ENCODE measurements around the gene SMARCD3. TPM values are rescaled to one million over a fixed set of nuclear protein-coding genes. Genes with fewer than 3 reads are reported as not detected.

SMARCD3 gene
- total and polyA plus RNA-seq, 2 donors from 2014 or later, result 46.4 to 52.5 TPM

DNA sequence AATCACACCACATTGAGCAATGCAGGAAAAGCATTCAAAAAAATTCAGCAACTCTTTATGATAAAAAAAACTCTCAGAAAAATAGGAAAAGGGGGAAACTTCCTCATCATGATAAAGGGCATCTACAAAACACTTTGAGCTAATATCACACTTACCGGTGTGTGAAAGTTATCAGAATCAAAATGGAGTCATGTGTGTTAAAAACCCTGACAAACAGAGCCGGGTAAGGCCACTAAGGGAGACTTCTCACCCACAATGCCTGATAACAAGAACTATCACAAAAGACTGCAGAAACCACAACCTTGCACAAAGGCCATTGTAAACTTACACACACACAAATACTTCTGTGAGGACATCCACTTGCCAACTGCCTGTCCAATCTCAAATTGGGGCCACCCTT lies 34.8 kb upstream of the SMARCD3 start:
- H3K4me3 ChIP-seq (ENCODE audit: low read length in 3 of 3), result no peak overlapping the region
- FAIRE-seq, result no peak
- H3K36me3 ChIP-seq (ENCODE audit: control insufficient read depth in 2 of 3, insufficient read depth in 3 of 3, low read length in 3 of 3), result no peaks in the 10 kb centered on the region
- no peak overlapping the region for H3K27ac ChIP-seq (ENCODE audit: low read depth in 2 of 2, low read length in 2 of 2)
- TF ChIP-seq, protein P1, sequence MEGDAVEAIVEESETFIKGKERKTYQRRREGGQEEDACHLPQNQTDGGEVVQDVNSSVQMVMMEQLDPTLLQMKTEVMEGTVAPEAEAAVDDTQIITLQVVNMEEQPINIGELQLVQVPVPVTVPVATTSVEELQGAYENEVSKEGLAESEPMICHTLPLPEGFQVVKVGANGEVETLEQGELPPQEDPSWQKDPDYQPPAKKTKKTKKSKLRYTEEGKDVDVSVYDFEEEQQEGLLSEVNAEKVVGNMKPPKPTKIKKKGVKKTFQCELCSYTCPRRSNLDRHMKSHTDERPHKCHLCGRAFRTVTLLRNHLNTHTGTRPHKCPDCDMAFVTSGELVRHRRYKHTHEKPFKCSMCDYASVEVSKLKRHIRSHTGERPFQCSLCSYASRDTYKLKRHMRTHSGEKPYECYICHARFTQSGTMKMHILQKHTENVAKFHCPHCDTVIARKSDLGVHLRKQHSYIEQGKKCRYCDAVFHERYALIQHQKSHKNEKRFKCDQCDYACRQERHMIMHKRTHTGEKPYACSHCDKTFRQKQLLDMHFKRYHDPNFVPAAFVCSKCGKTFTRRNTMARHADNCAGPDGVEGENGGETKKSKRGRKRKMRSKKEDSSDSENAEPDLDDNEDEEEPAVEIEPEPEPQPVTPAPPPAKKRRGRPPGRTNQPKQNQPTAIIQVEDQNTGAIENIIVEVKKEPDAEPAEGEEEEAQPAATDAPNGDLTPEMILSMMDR (IDR thresholded peaks at IDR 0.05; ENCODE audit: borderline replicate concordance, extremely low read depth, insufficient read depth), result no peak
- H3K9me3 ChIP-seq (ENCODE audit: control insufficient read depth in 2 of 3, insufficient read depth in 1 of 3, low read length in 3 of 3), result no peaks in the 10 kb centered on the region
- H3K4me1 ChIP-seq (ENCODE audit: control insufficient read depth in 2 of 3, insufficient read depth in 2 of 3, low read depth in 1 of 3, low read length in 3 of 3), result no peaks in the 10 kb centered on the region
- no peaks in the 10 kb centered on the region for H3K27me3 ChIP-seq (ENCODE audit: control insufficient read depth, insufficient read depth, low read length)
- DNase-seq, result no peak
- no peak overlapping the region for H3K9ac ChIP-seq (ENCODE audit: low read length in 3 of 3)
- intact Hi-C loops (cut with DNase I), result no loop called here

DNA sequence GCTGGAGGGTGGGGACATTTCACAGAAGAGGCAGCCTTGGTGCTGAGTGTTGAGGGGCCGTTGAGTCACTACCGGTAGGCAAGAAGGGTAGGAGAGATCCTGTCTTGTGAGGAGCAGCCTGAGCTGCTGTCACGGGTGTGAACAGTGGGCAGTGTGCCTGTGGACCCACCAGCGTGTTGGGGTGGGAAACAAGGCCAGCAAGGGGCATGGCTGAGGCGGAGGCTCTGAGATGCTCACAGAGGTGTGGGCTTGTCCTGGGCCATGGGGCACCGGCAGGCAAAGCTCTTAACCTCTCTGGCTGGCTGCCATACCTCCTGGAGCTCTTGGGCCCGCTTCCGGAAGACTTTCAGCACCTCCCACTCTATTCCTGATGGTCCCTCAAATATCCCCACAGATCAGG lies 33.6 kb upstream of the SMARCD3 start:
- DNase-seq (no peak), FAIRE-seq (no peak)
- Histone ChIP-seq H3K9me3 (ENCODE audit: control insufficient read depth in 2 of 3, insufficient read depth in 1 of 3, low read length in 3 of 3) (no peaks in the 10 kb centered on the region), H3K9ac (ENCODE audit: low read length in 3 of 3) (no peak overlapping the region), H3K4me1 (ENCODE audit: control insufficient read depth in 2 of 3, insufficient read depth in 2 of 3, low read depth in 1 of 3, low read length in 3 of 3) (peaks cover 0 to 3% (median 0%) of the 10 kb centered on the region in 3 donors), H3K36me3 (ENCODE audit: control insufficient read depth in 2 of 3, insufficient read depth in 3 of 3, low read length in 3 of 3) (no peaks in the 10 kb centered on the region), H3K27me3 (ENCODE audit: control insufficient read depth, insufficient read depth, low read length) (no peaks in the 10 kb centered on the region), H3K27ac (ENCODE audit: low read depth in 2 of 2, low read length in 2 of 2) (no peak overlapping the region), H3K4me3 (ENCODE audit: low read length in 3 of 3) (no peak overlapping the region)
- intact Hi-C loops (cut with DNase I), result no loop called here
- TF ChIP-seq, protein P1 (IDR thresholded peaks at IDR 0.05; ENCODE audit: borderline replicate concordance, extremely low read depth, insufficient read depth), result no peak

DNA sequence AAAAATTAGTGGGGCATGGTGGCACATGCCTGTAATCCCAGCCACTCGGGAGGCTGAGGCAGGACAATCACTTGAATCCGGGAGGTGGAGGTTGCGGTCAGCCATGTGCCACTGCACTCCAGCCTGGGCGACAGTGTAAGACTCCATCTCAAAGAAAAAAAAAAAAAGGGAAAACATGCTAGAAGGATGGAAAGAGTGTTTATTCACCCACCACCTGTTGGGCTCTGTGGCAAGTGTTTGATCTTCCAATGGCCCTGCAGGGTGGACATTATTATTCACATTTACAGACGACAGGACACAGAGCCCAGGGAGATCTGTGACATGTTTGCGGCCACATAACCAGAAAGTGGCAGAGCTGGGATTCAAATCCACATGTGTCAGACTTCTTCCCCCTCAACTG lies 33.2 kb upstream of the SMARCD3 start:
- H3K4me1 ChIP-seq (ENCODE audit: control insufficient read depth in 2 of 3, insufficient read depth in 2 of 3, low read depth in 1 of 3, low read length in 3 of 3), result peaks cover 0 to 4% (median 0%) of the 10 kb centered on the region in 3 donors
- no peak for FAIRE-seq
- H3K27me3 ChIP-seq (ENCODE audit: control insufficient read depth, insufficient read depth, low read length), result no peaks in the 10 kb centered on the region
- H3K9ac ChIP-seq (ENCODE audit: low read length in 3 of 3), result no peak overlapping the region
- no peak overlapping the region for H3K27ac ChIP-seq (ENCODE audit: low read depth in 2 of 2, low read length in 2 of 2)
- no peak overlapping the region for H3K4me3 ChIP-seq (ENCODE audit: low read length in 3 of 3)
- intact Hi-C loops (cut with DNase I), result no loop called here
- H3K9me3 ChIP-seq (ENCODE audit: control insufficient read depth in 2 of 3, insufficient read depth in 1 of 3, low read length in 3 of 3), result no peaks in the 10 kb centered on the region
- no peaks in the 10 kb centered on the region for H3K36me3 ChIP-seq (ENCODE audit: control insufficient read depth in 2 of 3, insufficient read depth in 3 of 3, low read length in 3 of 3)
- no peak for DNase-seq
- TF ChIP-seq, protein P1 (IDR thresholded peaks at IDR 0.05; ENCODE audit: borderline replicate concordance, extremely low read depth, insufficient read depth), result no peak

DNA sequence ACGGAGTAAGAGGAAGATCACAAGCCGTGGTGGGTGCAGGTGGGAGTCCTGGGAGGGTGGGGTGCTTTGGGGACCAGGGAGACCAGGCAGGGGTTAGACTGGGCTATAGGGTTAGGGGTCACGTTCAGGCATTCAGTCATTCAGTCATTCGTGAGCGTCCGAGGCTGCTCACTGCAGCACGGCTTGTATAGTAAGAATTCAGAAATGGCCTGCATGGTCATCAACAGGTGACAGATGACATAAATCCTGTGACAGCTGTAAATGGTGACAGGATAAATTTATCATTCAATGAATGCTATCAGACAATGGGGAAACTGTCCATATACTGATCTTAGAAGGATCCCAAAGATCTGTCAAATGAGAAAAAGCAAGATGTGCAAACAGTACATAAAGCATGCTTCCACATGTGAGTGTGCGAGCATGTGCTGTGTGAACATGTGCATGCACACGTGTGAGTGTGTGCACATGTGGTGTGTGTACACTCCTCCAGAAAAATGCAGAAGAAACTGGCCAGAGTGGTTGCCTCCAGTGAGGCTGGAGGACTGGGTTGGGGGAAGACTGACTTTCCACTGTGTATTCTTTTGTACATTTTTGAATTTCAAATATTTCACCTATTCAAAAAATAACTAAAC lies 32.0 kb upstream of the SMARCD3 start:
- no peak for FAIRE-seq
- Histone ChIP-seq H3K27me3 (ENCODE audit: control insufficient read depth, insufficient read depth, low read length) (no peaks in the 10 kb centered on the region), H3K27ac (ENCODE audit: low read depth in 2 of 2, low read length in 2 of 2) (no peak overlapping the region), H3K9ac (ENCODE audit: low read length in 3 of 3) (no peak overlapping the region), H3K36me3 (ENCODE audit: control insufficient read depth in 2 of 3, insufficient read depth in 3 of 3, low read length in 3 of 3) (no peaks in the 10 kb centered on the region), H3K4me1 (ENCODE audit: control insufficient read depth in 2 of 3, insufficient read depth in 2 of 3, low read depth in 1 of 3, low read length in 3 of 3) (peaks cover 0 to 7% (median 0%) of the 10 kb centered on the region in 3 donors), H3K9me3 (ENCODE audit: control insufficient read depth in 2 of 3, insufficient read depth in 1 of 3, low read length in 3 of 3) (no peaks in the 10 kb centered on the region), H3K4me3 (ENCODE audit: low read length in 3 of 3) (no peak overlapping the region)
- TF ChIP-seq, protein P1 (IDR thresholded peaks at IDR 0.05; ENCODE audit: borderline replicate concordance, extremely low read depth, insufficient read depth), result no peak
- intact Hi-C loops (cut with DNase I), result no loop called here
- DNase-seq, result no peak

Data from kidney (tissue), 14 donors.